ENCODE data around the gene PSMD6. TPM values are rescaled to one million over a fixed set of nuclear protein-coding genes. Genes with fewer than 3 reads are reported as not detected.

The PSMD6 gene
- total and polyA plus RNA-seq, 2 donors (not counting 3 experiments of a cell fraction or from before 2014, with no cell fraction given): 53.7 to 90.8 TPM

GRCh38 chr3:64021922-64022321 is 1.4 kb downstream of the PSMD6 start:
- intact Hi-C loops (cut with micrococcal nuclease) (loop anchor here (2.0 kb wide), 1 partner anchor 463 kb away; no protein-coding TSS in a partner anchor), dilution Hi-C loops (cut with MboI; ENCODE audit: extremely low pct_ligation_motif_present, low sequenced_read_pairs) (no loop called here)
- Histone ChIP-seq H2AFZ (ENCODE audit: low read depth, low read length) (no peak overlapping the region), H3K4me1 (ENCODE audit: control insufficient read depth, extremely low read depth, insufficient read depth, low read length) (peaks cover 11% of the 10 kb centered on the region), H3K4me2 (ENCODE audit: insufficient read depth, low read length) (peak overlapping the region; percentile 79), H3K27ac (ENCODE audit: insufficient read depth, low read depth, low read length) (no peak overlapping the region), H3K9ac (replicated peaks; ENCODE audit: extremely low read depth, insufficient read depth, low read length) (peak overlapping the region; percentile 94), H3K9me3 (replicated peaks; ENCODE audit: control insufficient read depth, insufficient read depth, low read length) (no peaks in the 10 kb centered on the region), H3K4me3 (replicated peaks in 1 of 3; ENCODE audit: insufficient read depth in 1 of 3, low read depth in 1 of 3, low read length in 3 of 3) (peak overlapping the region in 2 of 3 experiments; percentile 72 to 83), H3K79me2 (ENCODE audit: control insufficient read depth, insufficient read depth, low read length) (peaks cover 27% of the 10 kb centered on the region), H4K20me1 (replicated peaks; ENCODE audit: control insufficient read depth, extremely low read depth, insufficient read depth, low read length) (no peaks in the 10 kb centered on the region), H3K9me1 (replicated peaks; ENCODE audit: control insufficient read depth, extremely low read depth, insufficient read depth, low read length) (no peaks in the 10 kb centered on the region), H3K36me3 (ENCODE audit: control insufficient read depth in 2 of 2, extremely low read depth in 1 of 2, insufficient read depth in 2 of 2, low read length in 2 of 2) (peaks cover 3 to 12% of the 10 kb centered on the region in 2 experiments), H3K27me3 (ENCODE audit: control insufficient read depth in 2 of 2, insufficient read depth in 2 of 2, low read length in 2 of 2) (peaks cover 2 to 7% of the 10 kb centered on the region in 2 experiments)
- FAIRE-seq (no peak), DNase-seq (ENCODE audit: low read depth, low spot score) (no peak)
- no TSS peak for BruUV-seq (replicated peaks)
- POLR2A ChIA-PET: no interaction called here
- TF ChIP-seq GATA2 (IDR thresholded peaks at IDR 0.05; ENCODE audit: insufficient read depth, insufficient read length, low read depth, low read length): no peak
- no peak for TF ChIP-seq CTCF (IDR thresholded peaks at IDR 0.05; ENCODE audit: extremely low read depth in 1 of 2, insufficient read depth in 1 of 2, low read depth in 1 of 2, low read length in 2 of 2)
- no peak for TF ChIP-seq JUN (IDR thresholded peaks at IDR 0.05; ENCODE audit: borderline replicate concordance, insufficient read depth, insufficient read length, low read depth)
- TF ChIP-seq MYC (IDR thresholded peaks at IDR 0.05; ENCODE audit: low read depth, low read length): no peak
- CTCF ChIA-PET: interaction anchor here (2.3 kb wide), 1 partner anchor 203 kb away, joined by 7 read pairs; the partner anchor contains the start of gene PRICKLE2

GRCh38 chr3:64019879-64020278 is 3.4 kb downstream of the PSMD6 start:
- no peak overlapping the region for H3K9ac ChIP-seq (replicated peaks; ENCODE audit: extremely low read depth, insufficient read depth, low read length)
- H3K4me3 ChIP-seq (replicated peaks in 1 of 3; ENCODE audit: insufficient read depth in 1 of 3, low read depth in 1 of 3, low read length in 3 of 3): no peak overlapping the region
- no peak for DNase-seq (ENCODE audit: low read depth, low spot score)
- H3K9me3 ChIP-seq (replicated peaks; ENCODE audit: control insufficient read depth, insufficient read depth, low read length): no peaks in the 10 kb centered on the region
- peaks cover 30% of the 10 kb centered on the region for H3K79me2 ChIP-seq (ENCODE audit: control insufficient read depth, insufficient read depth, low read length)
- BruUV-seq (replicated peaks): no TSS peak
- no peak for TF ChIP-seq MAX (IDR thresholded peaks at IDR 0.05; ENCODE audit: insufficient read depth, insufficient read length)
- no peak for TF ChIP-seq CTCF (IDR thresholded peaks at IDR 0.05; ENCODE audit: extremely low read depth in 1 of 2, insufficient read depth in 1 of 2, low read depth in 1 of 2, low read length in 2 of 2)
- peaks cover 5 to 15% of the 10 kb centered on the region in 2 experiments for H3K36me3 ChIP-seq (ENCODE audit: control insufficient read depth in 2 of 2, extremely low read depth in 1 of 2, insufficient read depth in 2 of 2, low read length in 2 of 2)
- POLR2A ChIA-PET: no interaction called here
- no peak for FAIRE-seq
- H3K27ac ChIP-seq (ENCODE audit: insufficient read depth, low read depth, low read length): no peak overlapping the region
- H3K27me3 ChIP-seq (ENCODE audit: control insufficient read depth in 2 of 2, insufficient read depth in 2 of 2, low read length in 2 of 2): no peaks in the 10 kb centered on the region
- CTCF ChIA-PET: no interaction called here
- intact Hi-C loops (cut with micrococcal nuclease) (no loop called here), dilution Hi-C loops (cut with MboI; ENCODE audit: extremely low pct_ligation_motif_present, low sequenced_read_pairs) (no loop called here)
- H3K9me1 ChIP-seq (replicated peaks; ENCODE audit: control insufficient read depth, extremely low read depth, insufficient read depth, low read length): no peaks in the 10 kb centered on the region
- peaks cover 11% of the 10 kb centered on the region for H3K4me1 ChIP-seq (ENCODE audit: control insufficient read depth, extremely low read depth, insufficient read depth, low read length)
- H4K20me1 ChIP-seq (replicated peaks; ENCODE audit: control insufficient read depth, extremely low read depth, insufficient read depth, low read length): no peaks in the 10 kb centered on the region
- no peak overlapping the region for H2AFZ ChIP-seq (ENCODE audit: low read depth, low read length)
- no peak overlapping the region for H3K4me2 ChIP-seq (ENCODE audit: insufficient read depth, low read length)

All from endothelial cell of umbilical vein (primary cell).